GM19468 (cell line): ENCODE data around the gene TMEM179B.

Source experiments
- ATAC-seq: cut with Tn5 transposase; IDR thresholded peaks from one replicate; pipeline ENCODE4 v1.9.1; 2021; ENCODE audit warnings: mild to moderate bottlenecking, moderate library complexity, moderate number of reproducible peaks; ENCODE audit not compliant: unreplicated experiment; ENCODE audit errors: extremely low read depth

Gene TMEM179B

DNA sequence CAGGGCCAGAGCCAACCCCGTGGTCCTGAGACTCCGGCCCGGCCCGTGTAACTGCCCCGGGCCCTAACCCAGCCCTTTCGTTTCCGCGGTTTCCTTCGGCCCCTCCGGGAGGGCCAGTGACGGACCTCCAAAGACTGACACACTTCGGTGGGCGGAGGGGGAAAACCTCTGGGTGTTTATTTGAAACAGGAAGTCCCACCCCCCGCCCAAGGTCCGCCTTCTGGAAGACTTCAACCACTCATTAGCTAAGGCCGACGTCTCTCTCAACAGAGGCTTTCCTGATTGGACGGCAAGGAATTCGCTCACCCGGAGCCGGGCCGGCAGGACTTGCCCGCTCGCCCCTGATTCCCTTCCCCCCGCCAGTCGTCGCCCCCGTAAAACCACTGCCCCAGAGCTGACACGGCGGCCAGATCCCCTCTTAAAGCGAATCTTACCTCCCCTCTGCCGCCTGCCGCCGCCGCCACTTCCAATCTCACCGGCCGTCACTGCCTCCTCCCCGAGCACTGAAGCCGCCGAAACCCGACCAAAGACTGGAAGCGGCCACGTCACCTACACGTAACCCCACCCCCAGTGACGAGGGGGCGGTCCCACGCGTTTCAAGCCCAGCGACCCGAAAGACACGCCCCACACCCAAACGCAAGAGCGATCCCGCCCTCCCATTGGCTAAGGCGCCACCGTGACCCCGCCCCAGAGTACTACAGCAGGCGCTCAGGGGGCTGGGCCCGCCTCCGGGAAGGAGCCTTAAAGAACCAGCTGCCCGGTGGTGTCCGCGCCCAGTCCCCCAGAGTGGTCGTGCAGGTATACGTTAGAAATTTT lies 44.5 kb downstream of the TMEM179B start, which contains the start of gene STX5:
Gene STX5 (minus strand): TSS at position 532 of the 816 bp plus-strand sequence. CDS start 808 bp downstream, outside the sequence.
- peak; percentile 70 for ATAC-seq

DNA sequence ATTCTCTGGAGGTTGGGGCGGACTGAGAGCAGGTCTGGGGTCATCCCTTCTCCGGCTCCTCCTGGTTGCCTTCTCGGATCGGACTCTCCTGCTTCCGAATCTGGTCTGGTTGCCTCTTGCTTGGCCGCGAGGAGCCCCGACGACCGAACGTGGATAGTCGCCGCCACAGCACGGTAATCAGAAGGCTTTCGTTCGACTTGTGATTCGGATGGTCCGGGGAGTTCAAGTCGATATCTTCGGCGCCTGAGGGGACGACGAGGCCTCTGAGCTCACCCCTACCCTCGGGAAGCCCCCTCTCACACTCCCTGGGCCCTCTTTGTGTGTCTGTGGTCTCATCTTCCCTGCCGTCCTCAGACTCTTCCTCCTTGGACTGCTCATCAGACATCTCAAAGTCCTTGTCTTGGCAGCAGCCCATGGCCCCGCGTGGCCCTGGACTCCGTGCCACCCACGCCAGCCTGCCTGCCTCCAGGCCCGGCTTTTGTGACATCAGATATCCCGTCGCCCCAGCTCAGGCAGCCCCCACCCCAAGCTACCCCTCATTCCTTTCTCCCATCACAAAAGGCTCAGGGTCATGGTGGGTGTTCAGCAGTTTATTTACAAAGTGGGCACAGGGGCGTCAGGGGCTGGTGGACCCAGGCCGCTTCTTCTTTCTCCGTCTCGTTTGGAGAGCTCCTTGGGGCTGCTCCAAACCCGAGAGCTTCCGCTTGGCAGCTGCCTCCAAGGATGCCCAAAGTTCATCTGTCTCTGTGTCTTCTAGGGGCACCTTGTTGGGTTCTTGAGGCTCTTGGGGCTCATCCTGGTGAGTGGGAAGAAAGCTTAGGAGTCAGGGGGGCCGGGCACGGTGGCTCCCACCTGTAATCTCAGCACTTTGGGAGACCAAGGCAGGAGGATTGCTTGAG lies 45.4 kb downstream of the TMEM179B start, which contains the start of gene TEX54:
Gene TEX54 (minus strand): TSS at position 506 of the 899 bp plus-strand sequence.
- ATAC-seq: no peak

- no peak for ATAC-seq
Measured at GRCh38 chr11:62835336-62835735, 48.1 kb downstream of the TMEM179B start.

DNA sequence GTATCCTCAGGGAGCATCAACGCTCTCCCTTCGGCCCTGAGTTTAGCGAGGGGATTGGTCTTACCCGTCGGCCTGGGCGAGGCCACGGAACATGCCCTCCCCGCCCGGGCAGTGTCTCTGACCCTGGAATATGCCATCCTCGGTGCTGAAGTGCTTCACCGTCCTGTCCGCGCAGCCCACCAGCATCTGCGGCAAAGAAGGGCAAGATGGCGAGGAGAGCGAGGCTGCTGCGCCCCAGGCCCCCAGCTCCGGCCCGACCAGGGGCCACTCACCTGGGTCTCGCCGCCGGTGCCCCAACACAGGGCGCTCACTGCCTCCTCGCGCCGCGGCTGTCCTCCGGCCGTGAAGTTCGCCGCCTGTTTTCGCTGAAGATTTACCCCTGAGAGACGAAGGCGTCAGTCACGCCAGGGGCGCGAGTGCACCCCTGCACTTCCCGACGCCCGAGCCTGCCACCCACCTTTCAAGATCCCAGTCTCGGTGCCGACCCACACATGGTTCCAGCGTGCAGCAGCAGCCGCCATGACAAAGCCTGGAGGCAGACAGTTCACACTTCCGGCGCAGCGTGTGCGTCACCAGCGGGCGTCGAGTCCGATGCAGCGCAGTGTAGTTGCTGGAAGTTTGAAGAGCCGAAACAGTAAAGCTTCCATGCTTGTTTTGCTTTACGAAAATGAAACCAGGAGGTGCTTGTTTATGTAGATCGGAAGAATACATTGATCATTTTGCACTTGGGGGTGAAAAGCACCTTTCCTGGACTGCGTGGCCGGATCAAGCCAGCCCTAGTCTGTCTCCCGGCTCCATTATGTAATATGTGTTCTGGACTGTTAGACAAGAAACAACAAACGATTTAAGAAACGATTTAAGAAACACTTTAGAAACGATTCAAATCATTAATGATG lies 52.1 kb downstream of the TMEM179B start, which contains the start of gene WDR74:
Gene WDR74 (minus strand): TSS at position 541 of the 896 bp plus-strand sequence. CDS start 20 bp downstream, at position 521.
- ATAC-seq: peak; percentile 31
